Left renal pelvis (tissue), 4 donors: Measurements from ENCODE around the gene REEP1. TPM values are rescaled to one million over a fixed set of nuclear protein-coding genes. Genes with fewer than 3 reads are reported as not detected.

ENCODE experiments used
- DNase-seq, 4 donors: peaks; one replicate each; pipeline ENCODE4 v3.0.0-alpha.2; 2013; ENCODE audit warnings: low read depth in 4 of 4, low spot score in 3 of 4
- polyA plus RNA-seq, 4 donors: library from polyadenylated mRNA; unstranded; fragments of 120-200 nt; gene quantifications; one replicate each; pipeline ENCODE4 v1.2.1, GENCODE V29; 2013; ENCODE audit not compliant: insufficient read length in 4 of 4

Gene REEP1
- polyA plus RNA-seq, 4 donors = 3.3 to 11.0 (median 4.1) TPM

GRCh38 chr2:86308356-86308755 lies 29.1 kb downstream of the REEP1 start:
- no peak for DNase-seq

GRCh38 chr2:86307431-86307830 lies 30.0 kb downstream of the REEP1 start:
- DNase-seq = no peak

- DNase-seq = no peak
Measured at GRCh38 chr2:86305915-86306254, 31.5 kb downstream of the REEP1 start.

- DNase-seq = no peak
Measured at GRCh38 chr2:86305195-86305914, 32.1 kb downstream of the REEP1 start.

- DNase-seq = no peak
Measured at GRCh38 chr2:86304416-86304815, 33.0 kb downstream of the REEP1 start.

GRCh38 chr2:86302320-86302719 lies 35.1 kb downstream of the REEP1 start:
- DNase-seq = no peak

- no peak for DNase-seq
Measured at GRCh38 chr2:86301711-86302202, 35.7 kb downstream of the REEP1 start.

GRCh38 chr2:86301009-86301408 lies 36.4 kb downstream of the REEP1 start:
- DNase-seq = no peak

GRCh38 chr2:86300496-86300895 lies 36.9 kb downstream of the REEP1 start:
- no peak for DNase-seq

- DNase-seq = no peak
Measured at GRCh38 chr2:86298411-86299390, 38.7 kb downstream of the REEP1 start.

GRCh38 chr2:86297382-86298147 lies 39.9 kb downstream of the REEP1 start:
- no peak for DNase-seq

- DNase-seq = no peak
Measured at GRCh38 chr2:86296947-86297346, 40.5 kb downstream of the REEP1 start.

- no peak for DNase-seq
Measured at GRCh38 chr2:86295066-86295465, 42.4 kb downstream of the REEP1 start.

- DNase-seq = no peak
Measured at GRCh38 chr2:86293612-86294011, 43.8 kb downstream of the REEP1 start.

- DNase-seq = no peak
Measured at GRCh38 chr2:86292571-86293515, 44.6 kb downstream of the REEP1 start.

GRCh38 chr2:86291328-86291662 lies 46.1 kb downstream of the REEP1 start:
- DNase-seq = no peak

- DNase-seq = no peak
Measured at GRCh38 chr2:86290596-86291327, 46.7 kb downstream of the REEP1 start.

GRCh38 chr2:86286516-86286915 lies 50.9 kb downstream of the REEP1 start:
- no peak for DNase-seq

- no peak for DNase-seq
Measured at GRCh38 chr2:86285981-86286380, 51.4 kb downstream of the REEP1 start.
